HG02885 (cell line): ENCODE measurements around the gene SPATA9.
A peak's percentile ranks its signal among the peaks of the same experiment; 100 is the strongest.

Experiments
- ATAC-seq: cut with Tn5 transposase; IDR thresholded peaks from one replicate; pipeline ENCODE4 v1.9.1; 2021; ENCODE audit warnings: mild to moderate bottlenecking; ENCODE audit not compliant: unreplicated experiment, poor library complexity

Gene SPATA9

DNA sequence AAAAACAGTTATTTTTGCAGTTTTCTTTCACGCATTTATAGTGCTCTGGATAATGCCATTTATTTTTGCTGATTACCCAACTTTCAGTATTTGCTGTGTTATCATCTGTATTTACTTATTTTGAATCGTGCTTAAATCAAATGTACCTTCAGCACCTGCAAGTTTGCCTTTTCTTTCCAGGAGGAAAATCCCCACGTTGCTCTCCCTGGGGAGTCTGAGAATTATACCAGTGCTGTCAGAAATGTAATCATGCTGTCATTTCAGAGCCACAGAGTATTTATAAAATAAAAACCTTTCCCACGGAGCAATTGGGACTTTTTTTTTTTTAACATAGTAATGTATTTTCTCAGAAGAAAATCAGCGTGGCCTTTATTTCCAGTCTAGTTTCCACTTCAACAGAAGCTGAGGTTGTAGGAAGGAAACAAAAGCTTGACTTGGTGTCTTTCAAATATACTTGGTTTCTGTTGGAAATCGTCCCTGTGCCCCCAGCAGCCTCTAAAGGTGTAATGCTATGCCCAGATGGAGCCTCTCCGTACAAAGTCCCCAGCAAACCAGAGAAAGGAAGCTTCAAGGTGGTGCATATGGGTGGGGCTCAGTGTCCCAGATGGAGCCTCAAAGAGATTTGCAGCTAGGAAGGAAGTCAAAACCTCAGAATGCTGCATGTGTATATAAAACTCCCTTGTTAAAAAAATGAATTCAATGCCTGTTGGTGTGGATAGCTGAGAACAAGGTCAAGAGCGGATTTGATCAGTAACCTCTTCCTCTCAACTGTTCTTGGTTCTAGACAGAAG is 60.8 kb downstream of the SPATA9 start:
- no peak for ATAC-seq

- peak; percentile 55 for ATAC-seq
These were observed 61.6 kb downstream of the SPATA9 start for GRCh38 chr5:95620870-95621838.

- ATAC-seq = peak; percentile 70
These were observed 62.5 kb downstream of the SPATA9 start, which contains the start of gene GPR150 for GRCh38 chr5:95620030-95620869. Gene GPR150 (plus strand): TSS chr5:95620087. CDS start chr5:95620276, 189 bp downstream.

- no peak for ATAC-seq
These were observed 63.2 kb downstream of the SPATA9 start for GRCh38 chr5:95619514-95620029.

- no peak for ATAC-seq
These were observed 63.7 kb downstream of the SPATA9 start for GRCh38 chr5:95619096-95619495.

- ATAC-seq = no peak
These were observed 65.7 kb downstream of the SPATA9 start for GRCh38 chr5:95617057-95617456.

GRCh38 chr5:95615164-95615467 is 67.7 kb downstream of the SPATA9 start:
- ATAC-seq = peak; percentile 50

DNA sequence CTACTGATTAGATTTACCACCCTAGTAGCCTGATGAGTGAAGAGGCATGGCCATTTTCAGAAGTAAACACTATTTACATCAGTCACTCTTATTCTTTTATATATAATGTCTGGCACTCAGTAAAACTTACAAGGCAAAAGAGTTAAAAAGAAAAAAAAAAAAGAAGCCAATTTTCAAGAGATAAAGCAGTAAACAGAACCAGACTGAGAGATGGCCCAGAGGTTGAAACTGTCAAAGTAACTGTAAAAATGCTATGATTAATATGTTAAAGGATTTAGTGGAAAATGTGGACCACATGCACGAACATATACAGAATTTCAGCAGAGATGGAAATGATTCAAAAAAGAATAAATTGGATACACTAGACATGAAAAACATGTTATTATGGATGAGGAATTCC is 69.3 kb downstream of the SPATA9 start:
- no peak for ATAC-seq

DNA sequence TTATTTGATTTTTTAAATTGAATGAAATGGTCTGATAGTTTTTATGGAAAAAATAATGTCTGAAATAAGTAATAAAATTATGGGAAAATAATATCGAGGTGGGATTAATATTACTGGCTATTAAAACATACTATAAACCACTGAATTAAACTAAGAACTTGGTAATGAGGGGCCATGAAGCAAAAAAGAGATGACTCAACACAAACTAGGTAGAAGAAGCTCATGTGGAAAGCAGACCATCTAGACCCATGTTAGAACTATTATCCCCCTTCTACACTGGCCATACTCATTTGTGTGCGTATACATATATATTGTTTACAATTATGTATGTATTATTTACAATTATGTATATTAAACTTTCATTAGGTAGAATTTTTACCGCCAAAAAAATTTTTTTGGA is 71.4 kb downstream of the SPATA9 start:
- no peak for ATAC-seq

DNA sequence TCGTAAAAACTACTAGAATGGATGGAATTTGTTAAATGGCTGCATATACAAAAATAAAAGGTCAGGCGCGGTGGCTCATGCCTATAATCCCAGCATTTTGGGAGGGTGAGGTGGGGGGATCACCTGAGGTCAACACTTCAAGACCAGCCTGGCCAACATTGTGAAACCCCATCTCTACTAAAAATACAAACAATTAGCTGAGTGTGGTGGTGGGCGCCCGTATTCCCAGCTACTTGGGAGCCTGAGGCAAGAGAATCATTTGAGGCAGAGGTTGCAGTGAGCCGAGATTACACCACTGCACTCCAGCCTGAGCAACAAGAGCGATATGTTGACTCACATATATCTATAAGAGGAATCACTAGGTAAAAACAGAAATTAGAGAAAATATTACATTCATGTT is 72.2 kb downstream of the SPATA9 start:
- no peak for ATAC-seq

- no peak for ATAC-seq
These were observed 73.1 kb downstream of the SPATA9 start for GRCh38 chr5:95609711-95610110.
